Astrocyte of the cerebellum (primary cell): ENCODE results near the gene PHOX2B.
A peak's percentile ranks its signal among the peaks of the same experiment; 100 is the strongest.
"Not testable (repeated sequence)": the region's sequence is repeated elsewhere in the genome, so short reads cannot be mapped to it uniquely, and the experiment has no call there.

ENCODE experiments used
- DNase-seq: peaks from one replicate; pipeline ENCODE4 v3.0.0-alpha.2; 2011; ENCODE audit warnings: low read depth
- H3K4me3 ChIP-seq: 2 replicates; pipeline ENCODE4 v1.5.1; 2011; ENCODE audit warnings: mild to moderate bottlenecking, low read depth, low read length, moderate library complexity
- in situ Hi-C: cut with HindIII; loops from 2 replicates; pipeline ENCODE4 v1.10.0; 2017; ENCODE audit warnings: low sequenced_read_pairs
- TF ChIP-seq, protein P1 (sequence below): IDR thresholded peaks from 2 replicates; pipeline ENCODE4 v1.5.1; 2012; ENCODE audit warnings: low read length, low read depth, moderate library complexity, mild to moderate bottlenecking; ENCODE audit errors: missing control alignments

Gene PHOX2B

DNA sequence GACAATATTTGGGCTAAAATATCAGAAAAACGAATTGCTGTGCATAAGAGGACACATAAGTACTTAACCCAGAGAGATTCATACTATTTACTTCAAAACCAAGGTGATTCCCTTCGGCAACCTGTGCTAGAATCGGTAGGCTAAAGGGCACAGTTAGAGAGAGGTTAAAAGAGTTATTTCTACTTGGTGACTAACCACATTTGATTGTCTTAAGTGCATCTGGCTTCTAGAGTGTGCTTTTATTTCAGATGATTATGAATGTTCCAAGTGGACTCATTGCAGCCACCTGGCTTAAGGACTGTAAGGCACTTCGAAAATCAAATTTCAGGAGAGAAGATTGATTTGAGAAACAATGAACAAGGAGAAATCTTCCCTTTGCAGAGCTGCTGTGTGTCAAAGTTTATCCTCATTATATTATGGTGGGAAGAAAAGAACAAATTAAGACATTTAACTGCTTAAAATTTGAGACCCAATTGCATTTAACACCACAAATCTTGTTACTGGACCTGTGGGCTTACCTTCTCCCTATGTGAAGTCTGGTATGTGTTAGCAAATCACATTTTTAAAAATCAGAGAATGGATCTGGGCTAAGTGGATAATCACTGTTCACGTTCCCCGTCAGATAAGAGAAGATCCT, 34.0 kb downstream of the PHOX2B start:
- no peak for DNase-seq
- TF ChIP-seq, protein P1, sequence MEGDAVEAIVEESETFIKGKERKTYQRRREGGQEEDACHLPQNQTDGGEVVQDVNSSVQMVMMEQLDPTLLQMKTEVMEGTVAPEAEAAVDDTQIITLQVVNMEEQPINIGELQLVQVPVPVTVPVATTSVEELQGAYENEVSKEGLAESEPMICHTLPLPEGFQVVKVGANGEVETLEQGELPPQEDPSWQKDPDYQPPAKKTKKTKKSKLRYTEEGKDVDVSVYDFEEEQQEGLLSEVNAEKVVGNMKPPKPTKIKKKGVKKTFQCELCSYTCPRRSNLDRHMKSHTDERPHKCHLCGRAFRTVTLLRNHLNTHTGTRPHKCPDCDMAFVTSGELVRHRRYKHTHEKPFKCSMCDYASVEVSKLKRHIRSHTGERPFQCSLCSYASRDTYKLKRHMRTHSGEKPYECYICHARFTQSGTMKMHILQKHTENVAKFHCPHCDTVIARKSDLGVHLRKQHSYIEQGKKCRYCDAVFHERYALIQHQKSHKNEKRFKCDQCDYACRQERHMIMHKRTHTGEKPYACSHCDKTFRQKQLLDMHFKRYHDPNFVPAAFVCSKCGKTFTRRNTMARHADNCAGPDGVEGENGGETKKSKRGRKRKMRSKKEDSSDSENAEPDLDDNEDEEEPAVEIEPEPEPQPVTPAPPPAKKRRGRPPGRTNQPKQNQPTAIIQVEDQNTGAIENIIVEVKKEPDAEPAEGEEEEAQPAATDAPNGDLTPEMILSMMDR = no peak
- in situ Hi-C loops = loop anchor here (25.0 kb wide), 1 partner anchor 173 kb away; no protein-coding TSS in a partner anchor
- H3K4me3 ChIP-seq = no peak overlapping the region

DNA sequence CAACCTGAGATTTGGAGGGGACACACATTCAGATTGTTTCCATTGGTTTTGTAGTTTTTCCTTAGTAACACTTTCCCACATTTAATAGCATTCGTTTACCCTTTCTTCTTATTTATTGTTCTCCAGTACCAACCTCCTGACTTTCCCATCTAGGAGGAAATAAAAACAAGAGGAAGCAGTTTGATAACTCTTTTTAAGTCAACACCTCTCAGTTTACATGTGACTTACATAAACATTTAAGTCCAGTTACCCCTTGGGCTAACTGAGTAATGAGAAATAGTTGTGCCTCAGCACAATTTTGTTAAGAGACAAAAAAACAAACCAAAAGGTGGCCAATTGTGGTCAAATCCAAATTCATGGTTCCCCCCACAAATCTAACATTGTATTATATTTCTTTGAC, 34.8 kb downstream of the PHOX2B start:
- H3K4me3 ChIP-seq = no peak overlapping the region
- no peak for DNase-seq
- TF ChIP-seq, protein P1 = no peak
- in situ Hi-C loops = loop anchor here (25.0 kb wide), 1 partner anchor 174 kb away; no protein-coding TSS in a partner anchor

- no peak for DNase-seq
- in situ Hi-C loops = loop anchor here (25.0 kb wide), 1 partner anchor 175 kb away; no protein-coding TSS in a partner anchor
- H3K4me3 ChIP-seq = no peak overlapping the region
- TF ChIP-seq, protein P1 = no peak
Observed at GRCh38 chr4:41712425-41712824, 36.1 kb downstream of the PHOX2B start.

- DNase-seq, H3K4me3 ChIP-seq: not testable (repeated sequence)
- in situ Hi-C loops = loop anchor here (25.0 kb wide), 1 partner anchor 176 kb away; no protein-coding TSS in a partner anchor
Observed at GRCh38 chr4:41711654-41712053, 36.9 kb downstream of the PHOX2B start.

GRCh38 chr4:41709844-41710481, 38.6 kb downstream of the PHOX2B start:
- DNase-seq = peak; percentile 54
- in situ Hi-C loops = loop anchor here (25.0 kb wide), 1 partner anchor 177 kb away; no protein-coding TSS in a partner anchor
- TF ChIP-seq, protein P1 = no peak
- no peak overlapping the region for H3K4me3 ChIP-seq

- no peak overlapping the region for H3K4me3 ChIP-seq
- TF ChIP-seq, protein P1 = no peak
- in situ Hi-C loops = loop anchor here (25.0 kb wide), 1 partner anchor 184 kb away; no protein-coding TSS in a partner anchor
- DNase-seq = no peak
Observed at GRCh38 chr4:41703785-41704184, 44.7 kb downstream of the PHOX2B start.

GRCh38 chr4:41702770-41703169, 45.8 kb downstream of the PHOX2B start:
- TF ChIP-seq, protein P1 = no peak
- H3K4me3 ChIP-seq = no peak overlapping the region
- DNase-seq = no peak
- in situ Hi-C loops = loop anchor here (25.0 kb wide), 1 partner anchor 185 kb away; no protein-coding TSS in a partner anchor
